HTR-8/SVneo (cell line): Measurements from ENCODE around the gene TSTD1.
A peak's percentile ranks its signal among the peaks of the same experiment; 100 is the strongest.
"Not testable (repeated sequence)": the region's sequence is repeated elsewhere in the genome, so short reads cannot be mapped to it uniquely, and the experiment has no call there.

Experiments used
- DNase-seq: peaks from one replicate; pipeline ENCODE4 v3.0.0; 2011; ENCODE audit warnings: low spot score, mixed read lengths; ENCODE audit not compliant: insufficient read length
- FAIRE-seq: peaks from 2 replicates; lab custom pipeline; 2011; peaks lifted over from hg19 to GRCh38; lab: Jason Lieb, UNC

The TSTD1 gene

GRCh38 chr1:161044535-161044907 is 5.8 kb upstream of the TSTD1 start:
- no peak for DNase-seq
- no peak for FAIRE-seq

GRCh38 chr1:161039546-161039945 is 782 bp upstream of the TSTD1 start:
- DNase-seq = no peak
- no peak for FAIRE-seq

- FAIRE-seq (no peak), DNase-seq (no peak)
These were observed 386 bp upstream of the TSTD1 start for GRCh38 chr1:161039154-161039545.

- DNase-seq (no peak), FAIRE-seq (no peak)
These were observed 872 bp downstream of the TSTD1 start for GRCh38 chr1:161037661-161038522.

- FAIRE-seq (no peak), DNase-seq (no peak)
These were observed 5.0 kb downstream of the TSTD1 start for GRCh38 chr1:161033751-161034150.

- no peak for DNase-seq
- no peak for FAIRE-seq
These were observed 6.4 kb downstream of the TSTD1 start for GRCh38 chr1:161032409-161032808.

- FAIRE-seq (no peak), DNase-seq (no peak)
These were observed 6.9 kb downstream of the TSTD1 start for GRCh38 chr1:161031874-161032273.

- DNase-seq, FAIRE-seq: not testable (repeated sequence)
These were observed 9.3 kb downstream of the TSTD1 start for GRCh38 chr1:161029466-161029865.

GRCh38 chr1:161026954-161027353 is 11.8 kb downstream of the TSTD1 start:
- not testable (repeated sequence) for DNase-seq, FAIRE-seq

- FAIRE-seq, DNase-seq: not testable (repeated sequence)
These were observed 16.3 kb downstream of the TSTD1 start for GRCh38 chr1:161022432-161022831.

- DNase-seq (no peak), FAIRE-seq (no peak)
These were observed 16.8 kb downstream of the TSTD1 start for GRCh38 chr1:161021970-161022353.

- FAIRE-seq = no peak
- peak; percentile 74 for DNase-seq
These were observed 17.4 kb downstream of the TSTD1 start for GRCh38 chr1:161021165-161021969.

- no peak for DNase-seq
- FAIRE-seq = no peak
These were observed 18.1 kb downstream of the TSTD1 start, which contains the start of gene F11R for GRCh38 chr1:161020509-161021164. F11R (minus strand) TSS chr1:161021152; CDS start chr1:161021073, 79 bp downstream.

GRCh38 chr1:161019751-161020495 is 18.8 kb downstream of the TSTD1 start:
- DNase-seq = no peak
- no peak for FAIRE-seq

- DNase-seq, FAIRE-seq: not testable (repeated sequence)
These were observed 19.6 kb downstream of the TSTD1 start for GRCh38 chr1:161019111-161019660.

GRCh38 chr1:161018631-161018930 is 20.2 kb downstream of the TSTD1 start:
- FAIRE-seq = no peak
- no peak for DNase-seq

GRCh38 chr1:161017756-161018630 is 20.8 kb downstream of the TSTD1 start:
- FAIRE-seq = no peak
- no peak for DNase-seq

- not testable (repeated sequence) for DNase-seq, FAIRE-seq
These were observed 21.6 kb downstream of the TSTD1 start for GRCh38 chr1:161017181-161017580.

- DNase-seq, FAIRE-seq: not testable (repeated sequence)
These were observed 22.1 kb downstream of the TSTD1 start for GRCh38 chr1:161016683-161017082.
